Lower leg skin (tissue), 3 donors: ENCODE results near the gene CEP55.

Source experiments
- POLR2A ChIP-seq, 2 donors: fragments of 450-650 bp; IDR thresholded peaks; one replicate each; pipeline ENCODE4 v1.6.1; 2016 to 2017; ENCODE audit warnings: antibody characterized with exemption in 2 of 2, mild to moderate bottlenecking in 1 of 2, moderate library complexity in 1 of 2
- TF ChIP-seq, protein P1 (sequence below), 3 donors: fragments of 450-650 bp; IDR thresholded peaks; one replicate each; pipeline ENCODE4 v1.5.1; 2016; ENCODE audit warnings: antibody characterized with exemption in 3 of 3, mild to moderate bottlenecking in 3 of 3, moderate library complexity in 2 of 3

DNA sequence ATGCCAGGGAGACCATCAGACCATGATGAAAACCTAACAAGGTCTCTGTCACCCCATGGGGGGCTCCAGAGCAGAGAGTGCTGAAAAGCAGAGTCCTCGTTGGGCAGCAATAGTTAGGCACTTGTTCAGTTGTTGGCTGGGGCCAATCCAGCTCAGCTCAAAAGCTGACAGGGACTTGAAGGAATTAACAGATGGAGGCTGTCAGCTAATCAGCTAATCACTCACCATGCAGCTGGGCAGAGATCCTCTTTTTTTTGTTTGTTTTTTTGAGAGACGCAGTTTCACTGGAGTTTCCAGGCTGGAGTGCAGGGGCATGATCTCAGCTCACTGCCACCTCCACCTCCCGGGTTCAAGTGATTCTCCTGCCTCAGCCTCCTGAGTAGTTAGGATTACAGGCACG is 18.1 kb downstream of the CEP55 start:
- TF ChIP-seq, protein P1, sequence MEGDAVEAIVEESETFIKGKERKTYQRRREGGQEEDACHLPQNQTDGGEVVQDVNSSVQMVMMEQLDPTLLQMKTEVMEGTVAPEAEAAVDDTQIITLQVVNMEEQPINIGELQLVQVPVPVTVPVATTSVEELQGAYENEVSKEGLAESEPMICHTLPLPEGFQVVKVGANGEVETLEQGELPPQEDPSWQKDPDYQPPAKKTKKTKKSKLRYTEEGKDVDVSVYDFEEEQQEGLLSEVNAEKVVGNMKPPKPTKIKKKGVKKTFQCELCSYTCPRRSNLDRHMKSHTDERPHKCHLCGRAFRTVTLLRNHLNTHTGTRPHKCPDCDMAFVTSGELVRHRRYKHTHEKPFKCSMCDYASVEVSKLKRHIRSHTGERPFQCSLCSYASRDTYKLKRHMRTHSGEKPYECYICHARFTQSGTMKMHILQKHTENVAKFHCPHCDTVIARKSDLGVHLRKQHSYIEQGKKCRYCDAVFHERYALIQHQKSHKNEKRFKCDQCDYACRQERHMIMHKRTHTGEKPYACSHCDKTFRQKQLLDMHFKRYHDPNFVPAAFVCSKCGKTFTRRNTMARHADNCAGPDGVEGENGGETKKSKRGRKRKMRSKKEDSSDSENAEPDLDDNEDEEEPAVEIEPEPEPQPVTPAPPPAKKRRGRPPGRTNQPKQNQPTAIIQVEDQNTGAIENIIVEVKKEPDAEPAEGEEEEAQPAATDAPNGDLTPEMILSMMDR (IDR thresholded peaks at IDR 0.05): no peak
- no peak for TF ChIP-seq POLR2A (IDR thresholded peaks at IDR 0.05)
